CD8-positive, alpha-beta memory T cell (primary cell): ENCODE measurements around the gene SIN3B. TPM values are rescaled to one million over a fixed set of nuclear protein-coding genes. Genes with fewer than 3 reads are reported as not detected.

ENCODE experiments used
- CTCF ChIA-PET: fragments of 350-600 bp; sonication (Branson Sonifier 250); formaldehyde crosslinking; loops from one replicate; lab custom pipeline; 2021; ENCODE audit warnings: antibody characterized with exemption; lab: Charles Lee
- POLR2A ChIA-PET: fragments of 350-600 bp; sonication (Branson Sonifier 250); formaldehyde crosslinking; loops from one replicate; lab custom pipeline; 2021; ENCODE audit warnings: antibody characterized with exemption; lab: Charles Lee
- DNase-seq, 5 donors: peaks; one replicate each; pipeline versions ENCODE4 v3.0.0 to v3.0.0-alpha.2; 2020 to 2022; ENCODE audit warnings: mixed read lengths in 1 of 5
- H3K27ac ChIP-seq: one replicate; pipeline ENCODE4 v1.7.0; 2013; ENCODE audit warnings: low read depth, mild to moderate bottlenecking, low read length, moderate library complexity
- H3K27me3 ChIP-seq: 2 replicates; pipeline ENCODE4 v1.7.0; 2013; ENCODE audit warnings: low read length, mild to moderate bottlenecking; ENCODE audit not compliant: insufficient read depth, poor library complexity, severe bottlenecking
- H3K36me3 ChIP-seq: 2 replicates; pipeline ENCODE4 v1.7.0; 2013; ENCODE audit warnings: mild to moderate bottlenecking, low read length, moderate library complexity; ENCODE audit not compliant: insufficient read depth
- H3K4me1 ChIP-seq: 2 replicates; pipeline ENCODE4 v1.7.0; 2013; ENCODE audit warnings: mild to moderate bottlenecking, low read length, moderate library complexity; ENCODE audit not compliant: insufficient read depth
- H3K4me3 ChIP-seq: 2 replicates; pipeline ENCODE4 v1.7.0; 2013; ENCODE audit warnings: mild to moderate bottlenecking, low read length
- H3K9me3 ChIP-seq: 2 replicates; pipeline ENCODE4 v1.7.0; 2013; ENCODE audit warnings: mild to moderate bottlenecking, low read length
- H3K27ac Mint-ChIP-seq, 8 donors: one replicate each; pipeline ENCODE4 v1.8.0; 2020 to 2021; ENCODE audit warnings: mixed read lengths in 8 of 8, mild to moderate bottlenecking in 6 of 8, inconsistent platforms in 3 of 8, moderate library complexity in 3 of 8
- H3K27me3 Mint-ChIP-seq, 2 donors: one replicate each; pipeline ENCODE4 v1.8.0; 2020 to 2021; ENCODE audit warnings: mixed read lengths in 2 of 2, mild to moderate bottlenecking in 1 of 2, moderate library complexity in 1 of 2
- H3K36me3 Mint-ChIP-seq, 3 donors: one replicate each; pipeline ENCODE4 v1.8.0; 2020 to 2021; ENCODE audit warnings: mixed read lengths in 3 of 3, inconsistent platforms in 1 of 3, mild to moderate bottlenecking in 1 of 3
- H3K4me1 Mint-ChIP-seq, 3 donors: one replicate each; pipeline ENCODE4 v1.8.0; 2020 to 2021; ENCODE audit warnings: mixed read lengths in 3 of 3, inconsistent platforms in 1 of 3, mild to moderate bottlenecking in 1 of 3
- H3K4me3 Mint-ChIP-seq, 7 donors: one replicate each; pipeline ENCODE4 v1.8.0; 2020 to 2021; ENCODE audit warnings: mixed read lengths in 7 of 7, mild to moderate bottlenecking in 6 of 7, moderate library complexity in 4 of 7, inconsistent platforms in 2 of 7
- H3K9me3 Mint-ChIP-seq, 5 donors: one replicate each; pipeline ENCODE4 v1.8.0; 2020 to 2022; ENCODE audit warnings: mixed read lengths in 5 of 5, mild to moderate bottlenecking in 3 of 5, moderate library complexity in 2 of 5, inconsistent platforms in 1 of 5
- polyA plus RNA-seq: library from polyadenylated mRNA; unstranded; fragments of 300-500 nt; fragmentation: Illumina TruSeq; gene quantifications from one replicate; pipeline ENCODE4 v1.2.3, GENCODE V29; 2021
- total RNA-seq, 2 experiments: library from RNA; stranded (reverse); gene quantifications; one replicate each; pipeline ENCODE4 v1.2.3, GENCODE V29; 2021

The SIN3B gene
- total and polyA plus RNA-seq, 3 experiments from 2014 or later: 5.0 to 34.8 (median 32.9) TPM

DNA sequence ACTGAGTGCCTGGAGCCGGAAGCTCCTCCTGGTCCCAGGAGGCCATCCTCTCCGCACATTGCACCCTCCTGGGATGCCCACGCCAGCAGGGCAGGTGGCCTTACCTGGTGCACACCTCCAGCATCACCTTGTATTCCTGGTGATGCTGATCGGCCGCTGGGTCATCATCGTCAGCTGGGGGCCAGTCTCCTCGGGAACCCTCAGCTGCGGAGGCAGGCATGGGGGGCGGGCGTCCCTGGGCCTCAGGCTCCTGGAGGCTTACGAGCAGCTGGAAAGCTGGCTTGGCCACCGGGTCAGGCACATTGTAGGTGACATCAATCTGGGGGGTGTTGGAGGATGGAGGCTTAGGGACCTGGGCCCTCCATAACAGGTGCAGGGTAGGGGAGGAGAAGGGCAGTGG is 73.3 kb downstream of the SIN3B start:
- H3K4me3 ChIP-seq: no peak overlapping the region
- H3K27ac Mint-ChIP-seq: no peak overlapping the region
- peaks cover 12 to 17% (median 15%) of the 10 kb centered on the region in 3 donors for H3K4me1 Mint-ChIP-seq
- H3K27me3 Mint-ChIP-seq: peaks cover 7 to 8% of the 10 kb centered on the region in 2 donors
- H3K36me3 ChIP-seq: no peaks in the 10 kb centered on the region
- H3K9me3 ChIP-seq: no peaks in the 10 kb centered on the region
- ChIA-PET POLR2A (no interaction called here), CTCF (no interaction called here)
- peaks cover 0 to 4% (median 0%) of the 10 kb centered on the region in 5 donors for H3K9me3 Mint-ChIP-seq
- H3K4me1 ChIP-seq: peaks cover 7% of the 10 kb centered on the region
- H3K27me3 ChIP-seq: no peaks in the 10 kb centered on the region
- no peak overlapping the region for H3K4me3 Mint-ChIP-seq
- no peak overlapping the region for H3K27ac ChIP-seq
- H3K36me3 Mint-ChIP-seq: no peaks in the 10 kb centered on the region
- DNase-seq: no peak

DNA sequence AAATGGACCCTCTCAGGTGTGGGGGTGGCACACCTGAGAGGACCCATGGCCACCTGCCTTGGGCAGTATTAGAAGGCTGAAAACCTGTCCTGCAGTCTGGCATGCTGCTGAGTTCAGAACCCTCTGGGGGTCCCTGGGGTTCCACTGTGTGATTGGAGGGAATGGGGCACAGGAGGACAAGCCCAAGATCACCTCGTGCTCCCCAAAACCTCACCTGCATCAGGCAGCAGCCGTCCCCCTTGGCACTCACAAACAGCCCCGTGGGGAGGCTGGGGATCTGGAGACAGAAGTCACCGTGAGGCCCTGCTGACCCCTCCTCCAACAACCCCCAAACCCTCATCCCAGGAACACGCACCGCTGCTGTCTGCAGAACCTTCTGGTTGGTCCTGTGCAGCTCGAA is 74.1 kb downstream of the SIN3B start:
- DNase-seq: no peak
- Histone ChIP-seq H3K9me3 (no peaks in the 10 kb centered on the region), H3K27me3 (no peaks in the 10 kb centered on the region), H3K4me1 (peaks cover 7% of the 10 kb centered on the region), H3K27ac (no peak overlapping the region), H3K36me3 (no peaks in the 10 kb centered on the region), H3K4me3 (no peak overlapping the region)
- no peak overlapping the region for H3K4me3 Mint-ChIP-seq
- no peaks in the 10 kb centered on the region for H3K36me3 Mint-ChIP-seq
- no peak overlapping the region for H3K27ac Mint-ChIP-seq
- CTCF ChIA-PET: no interaction called here
- peaks cover 0 to 2% (median 0%) of the 10 kb centered on the region in 5 donors for H3K9me3 Mint-ChIP-seq
- POLR2A ChIA-PET: no interaction called here
- H3K4me1 Mint-ChIP-seq: peaks cover 9 to 14% (median 13%) of the 10 kb centered on the region in 3 donors
- H3K27me3 Mint-ChIP-seq: peaks cover 4 to 5% of the 10 kb centered on the region in 2 donors

GRCh38 chr19:16904599-16904998 is 75.4 kb downstream of the SIN3B start:
- no peak overlapping the region for H3K27ac ChIP-seq
- no peaks in the 10 kb centered on the region for H3K36me3 ChIP-seq
- H3K4me1 ChIP-seq: peaks cover 3% of the 10 kb centered on the region
- H3K36me3 Mint-ChIP-seq: no peaks in the 10 kb centered on the region
- H3K4me3 Mint-ChIP-seq: no peak overlapping the region
- POLR2A ChIA-PET: no interaction called here
- DNase-seq: no peak
- no peak overlapping the region for H3K4me3 ChIP-seq
- H3K9me3 ChIP-seq: no peaks in the 10 kb centered on the region
- peaks cover 0 to 2% of the 10 kb centered on the region in 2 donors for H3K27me3 Mint-ChIP-seq
- H3K9me3 Mint-ChIP-seq: peaks cover 0 to 2% (median 0%) of the 10 kb centered on the region in 5 donors
- no peak overlapping the region for H3K27ac Mint-ChIP-seq
- no peaks in the 10 kb centered on the region for H3K27me3 ChIP-seq
- peaks cover 5 to 6% (median 5%) of the 10 kb centered on the region in 3 donors for H3K4me1 Mint-ChIP-seq
- CTCF ChIA-PET: no interaction called here

DNA sequence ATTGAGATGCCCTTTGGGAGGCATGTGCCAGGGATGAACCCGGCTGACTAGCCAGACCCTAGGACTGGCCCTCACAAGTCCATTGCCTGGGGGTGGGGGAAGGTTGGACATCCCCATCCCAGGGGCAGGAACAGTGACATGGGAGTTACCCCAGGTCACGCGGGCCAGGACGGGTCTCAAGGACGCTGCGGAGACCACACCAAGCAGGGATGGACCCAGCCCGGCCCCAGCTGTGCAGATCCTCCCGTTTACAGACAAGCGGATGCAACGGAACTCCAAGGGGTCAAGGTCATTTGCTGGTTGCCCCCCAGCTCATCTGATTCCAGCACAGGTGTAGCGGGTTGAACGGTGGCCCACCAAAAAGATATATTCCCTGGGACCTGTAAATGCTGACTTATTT is 79.6 kb downstream of the SIN3B start:
- Histone ChIP-seq H3K36me3 (no peaks in the 10 kb centered on the region), H3K4me3 (no peak overlapping the region), H3K9me3 (peaks cover 13% of the 10 kb centered on the region), H3K27ac (no peak overlapping the region), H3K4me1 (no peaks in the 10 kb centered on the region), H3K27me3 (no peaks in the 10 kb centered on the region)
- peaks cover 3 to 4% of the 10 kb centered on the region in 2 donors for H3K27me3 Mint-ChIP-seq
- CTCF ChIA-PET: no interaction called here
- no peak overlapping the region for H3K4me3 Mint-ChIP-seq
- peak in 1 of 5 donors; percentile 23 for DNase-seq
- no peaks in the 10 kb centered on the region for H3K4me1 Mint-ChIP-seq
- peaks cover 0 to 15% (median 0%) of the 10 kb centered on the region in 3 donors for H3K36me3 Mint-ChIP-seq
- H3K27ac Mint-ChIP-seq: no peak overlapping the region
- H3K9me3 Mint-ChIP-seq: peaks cover 11 to 22% (median 19%) of the 10 kb centered on the region in 5 donors
- POLR2A ChIA-PET: no interaction called here

GRCh38 chr19:16911046-16911445 is 81.8 kb downstream of the SIN3B start:
- ChIA-PET POLR2A (no interaction called here), CTCF (no interaction called here)
- no peaks in the 10 kb centered on the region for H3K36me3 ChIP-seq
- peaks cover 0 to 15% (median 0%) of the 10 kb centered on the region in 3 donors for H3K36me3 Mint-ChIP-seq
- no peak overlapping the region for H3K27ac Mint-ChIP-seq
- no peak for DNase-seq
- H3K27me3 ChIP-seq: no peaks in the 10 kb centered on the region
- H3K4me3 ChIP-seq: no peak overlapping the region
- H3K27me3 Mint-ChIP-seq: peaks cover 5 to 7% of the 10 kb centered on the region in 2 donors
- H3K27ac ChIP-seq: no peak overlapping the region
- no peaks in the 10 kb centered on the region for H3K4me1 ChIP-seq
- peaks cover 13% of the 10 kb centered on the region for H3K9me3 ChIP-seq
- peaks cover 11 to 33% (median 23%) of the 10 kb centered on the region in 5 donors for H3K9me3 Mint-ChIP-seq
- H3K4me3 Mint-ChIP-seq: no peak overlapping the region
- H3K4me1 Mint-ChIP-seq: no peaks in the 10 kb centered on the region

DNA sequence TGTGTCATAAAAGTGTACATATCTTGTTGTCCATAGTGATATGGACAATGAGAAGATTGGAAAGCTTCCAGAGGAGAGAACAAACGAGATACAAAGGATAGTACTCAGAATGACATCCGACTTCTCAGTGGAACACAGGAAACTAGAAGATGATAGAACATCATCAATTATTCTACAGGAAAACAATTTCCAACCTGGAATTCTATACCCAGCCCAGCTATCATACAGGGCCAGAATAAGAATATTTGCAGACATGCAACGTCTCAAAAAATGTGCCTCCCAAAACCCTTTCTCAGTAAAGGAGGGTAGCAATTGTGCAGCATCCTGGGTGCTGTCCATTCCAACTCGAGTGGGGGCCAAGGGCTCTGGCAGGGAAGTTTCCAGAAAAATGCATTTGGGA is 83.6 kb downstream of the SIN3B start:
- H3K27me3 ChIP-seq: no peaks in the 10 kb centered on the region
- H3K36me3 ChIP-seq: no peaks in the 10 kb centered on the region
- H3K27ac ChIP-seq: no peak overlapping the region
- ChIA-PET POLR2A (no interaction called here), CTCF (no interaction called here)
- DNase-seq: no peak
- peaks cover 13% of the 10 kb centered on the region for H3K9me3 ChIP-seq
- H3K4me3 Mint-ChIP-seq: no peak overlapping the region
- H3K27me3 Mint-ChIP-seq: peaks cover 12 to 16% of the 10 kb centered on the region in 2 donors
- H3K9me3 Mint-ChIP-seq: peaks cover 11 to 33% (median 23%) of the 10 kb centered on the region in 5 donors
- H3K36me3 Mint-ChIP-seq: peaks cover 0 to 15% (median 0%) of the 10 kb centered on the region in 3 donors
- no peak overlapping the region for H3K27ac Mint-ChIP-seq
- no peaks in the 10 kb centered on the region for H3K4me1 Mint-ChIP-seq
- no peaks in the 10 kb centered on the region for H3K4me1 ChIP-seq
- H3K4me3 ChIP-seq: no peak overlapping the region

- Mint-ChIP-seq H3K9me3 (peaks cover 11 to 35% (median 26%) of the 10 kb centered on the region in 5 donors), H3K27me3 (peaks cover 16 to 19% of the 10 kb centered on the region in 2 donors), H3K4me3 (no peak overlapping the region), H3K36me3 (peaks cover 0 to 15% (median 0%) of the 10 kb centered on the region in 3 donors), H3K4me1 (no peaks in the 10 kb centered on the region), H3K27ac (no peak overlapping the region)
- Histone ChIP-seq H3K27me3 (no peaks in the 10 kb centered on the region), H3K36me3 (no peaks in the 10 kb centered on the region), H3K4me3 (no peak overlapping the region), H3K4me1 (no peaks in the 10 kb centered on the region), H3K27ac (no peak overlapping the region), H3K9me3 (peaks cover 13% of the 10 kb centered on the region)
- POLR2A ChIA-PET: no interaction called here
- CTCF ChIA-PET: no interaction called here
- DNase-seq: no peak
Measured at GRCh38 chr19:16914421-16914820, 85.2 kb downstream of the SIN3B start.

- DNase-seq: no peak
- H3K36me3 ChIP-seq: no peaks in the 10 kb centered on the region
- no peaks in the 10 kb centered on the region for H3K4me1 Mint-ChIP-seq
- ChIA-PET POLR2A (no interaction called here), CTCF (no interaction called here)
- H3K4me1 ChIP-seq: no peaks in the 10 kb centered on the region
- peaks cover 13% of the 10 kb centered on the region for H3K9me3 ChIP-seq
- no peak overlapping the region for H3K27ac Mint-ChIP-seq
- H3K27me3 Mint-ChIP-seq: peaks cover 20 to 24% of the 10 kb centered on the region in 2 donors
- no peak overlapping the region for H3K4me3 Mint-ChIP-seq
- H3K9me3 Mint-ChIP-seq: peaks cover 11 to 35% (median 26%) of the 10 kb centered on the region in 5 donors
- no peaks in the 10 kb centered on the region for H3K27me3 ChIP-seq
- peaks cover 0 to 15% (median 0%) of the 10 kb centered on the region in 3 donors for H3K36me3 Mint-ChIP-seq
- no peak overlapping the region for H3K4me3 ChIP-seq
- H3K27ac ChIP-seq: no peak overlapping the region
Measured at GRCh38 chr19:16915135-16915534, 85.9 kb downstream of the SIN3B start.
